ENCODE measurements around the gene VCL.

The VCL gene

DNA sequence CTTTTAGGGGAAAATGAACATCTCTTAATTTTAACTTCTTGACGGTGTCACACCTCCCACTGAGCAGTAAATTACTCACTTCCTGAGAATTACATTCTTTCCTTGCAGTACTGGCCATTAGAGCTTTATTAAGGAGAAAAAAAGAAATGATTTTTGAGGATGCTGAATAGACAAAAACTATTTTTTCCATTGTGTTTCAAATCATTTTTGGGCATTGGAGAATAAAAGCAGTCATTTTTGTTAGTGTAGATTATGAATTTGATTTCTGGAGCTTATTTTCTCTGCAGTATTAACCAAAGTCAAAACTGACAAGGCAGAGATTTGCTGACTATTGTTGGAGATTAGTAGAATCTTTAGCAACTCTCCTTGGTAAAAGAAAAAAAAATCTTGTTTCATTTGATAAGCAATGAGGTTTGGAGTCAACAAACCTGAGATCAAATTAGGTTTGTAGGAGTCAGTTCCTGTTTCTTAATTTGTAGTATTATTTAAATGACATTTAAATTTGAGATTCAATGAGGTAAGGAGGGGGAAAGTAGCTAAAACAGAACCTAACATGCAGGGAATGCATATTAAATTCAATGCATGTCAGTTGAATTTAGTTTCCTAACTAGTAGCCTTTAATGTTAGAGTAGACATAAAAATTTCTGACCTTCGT is 82.1 kb downstream of the VCL start:
- Mint-ChIP-seq H3K4me1 (peaks cover 30% of the 10 kb centered on the region), H3K9me3 (no peaks in the 10 kb centered on the region), H3K27me3 (ENCODE audit: low read depth) (no peaks in the 10 kb centered on the region), H3K27ac (peak overlapping the region; percentile 44 to 56 (median 47)), H3K4me3 (no peak overlapping the region), H3K36me3 (ENCODE audit: low read depth) (peaks cover 36% of the 10 kb centered on the region)
- TF ChIP-seq, protein P1, sequence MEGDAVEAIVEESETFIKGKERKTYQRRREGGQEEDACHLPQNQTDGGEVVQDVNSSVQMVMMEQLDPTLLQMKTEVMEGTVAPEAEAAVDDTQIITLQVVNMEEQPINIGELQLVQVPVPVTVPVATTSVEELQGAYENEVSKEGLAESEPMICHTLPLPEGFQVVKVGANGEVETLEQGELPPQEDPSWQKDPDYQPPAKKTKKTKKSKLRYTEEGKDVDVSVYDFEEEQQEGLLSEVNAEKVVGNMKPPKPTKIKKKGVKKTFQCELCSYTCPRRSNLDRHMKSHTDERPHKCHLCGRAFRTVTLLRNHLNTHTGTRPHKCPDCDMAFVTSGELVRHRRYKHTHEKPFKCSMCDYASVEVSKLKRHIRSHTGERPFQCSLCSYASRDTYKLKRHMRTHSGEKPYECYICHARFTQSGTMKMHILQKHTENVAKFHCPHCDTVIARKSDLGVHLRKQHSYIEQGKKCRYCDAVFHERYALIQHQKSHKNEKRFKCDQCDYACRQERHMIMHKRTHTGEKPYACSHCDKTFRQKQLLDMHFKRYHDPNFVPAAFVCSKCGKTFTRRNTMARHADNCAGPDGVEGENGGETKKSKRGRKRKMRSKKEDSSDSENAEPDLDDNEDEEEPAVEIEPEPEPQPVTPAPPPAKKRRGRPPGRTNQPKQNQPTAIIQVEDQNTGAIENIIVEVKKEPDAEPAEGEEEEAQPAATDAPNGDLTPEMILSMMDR (IDR thresholded peaks at IDR 0.05; ENCODE audit: unreplicated experiment in 3 of 3) = no peak

DNA sequence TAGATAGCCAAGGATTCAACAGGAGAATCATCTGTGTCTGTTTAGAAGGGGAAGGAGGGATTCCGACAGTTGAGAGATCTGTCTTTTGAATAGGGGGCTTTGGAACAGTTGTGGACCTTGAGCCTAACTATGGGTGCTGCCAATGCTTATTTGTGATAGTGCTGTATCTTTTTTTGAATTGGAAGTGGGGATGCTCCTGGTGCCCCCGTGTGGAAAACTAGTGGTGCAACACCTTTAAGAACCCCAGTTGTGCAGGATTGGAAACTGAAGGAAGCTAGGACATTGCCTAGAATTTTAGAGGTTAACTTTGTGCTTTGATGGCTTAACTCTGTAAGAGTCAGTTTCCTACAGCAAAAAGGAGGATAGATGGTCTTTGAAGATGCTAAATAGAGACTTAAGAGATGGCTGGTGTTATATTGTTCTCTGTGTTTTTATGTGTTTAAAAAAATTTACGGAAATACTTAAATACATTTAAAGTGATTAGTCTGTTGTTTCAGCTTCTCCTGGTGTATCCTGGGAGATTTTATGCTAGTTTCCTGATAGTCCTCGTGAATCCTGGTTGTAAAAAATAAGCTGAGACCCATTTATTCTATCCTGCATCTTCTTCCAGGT is 83.4 kb downstream of the VCL start:
- Mint-ChIP-seq H3K27ac (peak overlapping the region in 2 of 3 experiments; percentile 1 to 50), H3K4me3 (no peak overlapping the region), H3K27me3 (ENCODE audit: low read depth) (no peaks in the 10 kb centered on the region), H3K4me1 (peaks cover 30% of the 10 kb centered on the region), H3K36me3 (ENCODE audit: low read depth) (peaks cover 30% of the 10 kb centered on the region), H3K9me3 (no peaks in the 10 kb centered on the region)
- TF ChIP-seq, protein P1 (IDR thresholded peaks at IDR 0.05; ENCODE audit: unreplicated experiment in 3 of 3) = peak; percentile 57 to 69 (median 66)

DNA sequence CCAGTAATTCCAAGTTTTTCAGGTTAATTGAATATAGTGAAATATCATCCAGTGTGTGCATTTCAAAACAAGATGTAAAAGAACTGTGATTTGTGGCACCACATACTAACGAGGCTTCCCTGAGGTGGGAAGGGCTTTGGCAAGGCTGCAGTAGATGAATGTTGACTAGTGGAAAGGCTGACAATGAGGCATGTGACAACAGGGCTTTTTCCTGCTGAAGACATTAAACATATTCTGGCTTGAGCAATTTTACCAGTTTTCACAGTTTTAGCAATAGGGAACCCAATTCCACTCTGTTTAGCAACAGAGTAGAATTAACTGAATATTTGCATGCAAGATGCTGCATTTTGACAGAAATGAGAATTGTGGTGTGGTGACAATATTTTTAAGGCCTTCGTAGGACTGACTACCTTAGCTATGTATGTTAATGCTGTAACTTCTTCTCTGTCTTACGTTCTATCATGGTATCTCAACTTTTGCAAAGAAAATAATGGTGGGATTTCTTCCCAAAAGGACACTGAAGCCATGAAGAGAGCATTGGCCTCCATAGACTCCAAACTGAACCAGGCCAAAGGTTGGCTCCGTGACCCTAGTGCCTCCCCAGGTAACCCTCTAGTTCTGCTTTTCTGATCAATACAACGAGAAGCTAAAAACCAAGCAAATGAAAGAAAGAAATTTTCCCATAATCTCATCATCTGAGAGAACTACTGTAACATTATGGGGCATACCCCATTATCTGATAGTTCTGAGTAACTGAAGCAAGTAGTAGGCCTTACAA is 84.2 kb downstream of the VCL start:
- peaks cover 30% of the 10 kb centered on the region for H3K4me1 Mint-ChIP-seq
- no peak overlapping the region for H3K27ac Mint-ChIP-seq
- peaks cover 38% of the 10 kb centered on the region for H3K36me3 Mint-ChIP-seq (ENCODE audit: low read depth)
- no peaks in the 10 kb centered on the region for H3K9me3 Mint-ChIP-seq
- TF ChIP-seq, protein P1 (IDR thresholded peaks at IDR 0.05; ENCODE audit: unreplicated experiment in 3 of 3) = no peak
- H3K27me3 Mint-ChIP-seq (ENCODE audit: low read depth) = no peaks in the 10 kb centered on the region
- H3K4me3 Mint-ChIP-seq = no peak overlapping the region

DNA sequence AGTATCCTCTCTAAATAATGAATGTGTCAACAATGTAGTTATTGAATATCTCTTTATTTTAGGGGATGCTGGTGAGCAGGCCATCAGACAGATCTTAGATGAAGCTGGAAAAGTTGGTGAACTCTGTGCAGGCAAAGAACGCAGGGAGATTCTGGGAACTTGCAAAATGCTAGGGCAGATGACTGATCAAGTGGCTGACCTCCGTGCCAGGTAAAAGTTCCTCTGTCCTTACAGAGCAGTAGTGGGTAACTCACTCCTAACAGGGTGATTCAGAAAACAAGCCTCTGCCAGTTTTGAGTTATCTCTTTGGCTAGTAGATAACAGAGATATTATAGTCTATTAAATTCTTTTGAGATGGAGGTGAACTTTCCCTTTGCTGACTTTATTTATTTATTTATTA is 85.4 kb downstream of the VCL start:
- Mint-ChIP-seq H3K27ac (no peak overlapping the region), H3K4me3 (no peak overlapping the region), H3K27me3 (ENCODE audit: low read depth) (no peaks in the 10 kb centered on the region), H3K9me3 (no peaks in the 10 kb centered on the region), H3K36me3 (ENCODE audit: low read depth) (peaks cover 37% of the 10 kb centered on the region), H3K4me1 (peaks cover 20% of the 10 kb centered on the region)
- TF ChIP-seq, protein P1 (IDR thresholded peaks at IDR 0.05; ENCODE audit: unreplicated experiment in 3 of 3) = no peak

DNA sequence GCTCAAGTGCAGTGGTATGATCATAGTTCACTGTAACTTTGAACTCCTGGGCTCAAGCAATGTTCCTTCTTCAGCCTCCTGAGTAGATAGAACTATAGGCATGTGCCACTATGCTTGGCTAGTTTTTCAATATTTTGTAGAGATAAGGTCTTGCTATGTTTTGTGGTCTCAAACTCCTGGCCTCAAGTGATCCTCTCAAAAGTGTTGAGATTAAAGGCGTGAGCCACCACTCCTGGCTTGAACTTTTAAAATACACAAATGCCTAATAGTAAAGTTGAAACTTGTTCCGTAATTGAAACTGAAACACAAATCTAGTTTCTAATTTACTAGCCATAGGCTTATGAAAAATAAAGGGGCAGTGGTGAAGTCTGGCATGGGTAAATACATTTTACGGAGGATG is 87.0 kb downstream of the VCL start:
- Mint-ChIP-seq H3K27ac (no peak overlapping the region), H3K36me3 (ENCODE audit: low read depth) (peaks cover 53% of the 10 kb centered on the region), H3K4me1 (peaks cover 7% of the 10 kb centered on the region), H3K9me3 (no peaks in the 10 kb centered on the region), H3K4me3 (no peak overlapping the region), H3K27me3 (ENCODE audit: low read depth) (no peaks in the 10 kb centered on the region)
- TF ChIP-seq, protein P1 (IDR thresholded peaks at IDR 0.05; ENCODE audit: unreplicated experiment in 3 of 3) = no peak
